ENCODE results near the gene CELSR2.

GRCh38 chr1:109262231-109263055, 13.1 kb downstream of the CELSR2 start:
- TF ChIP-seq CTCF (IDR thresholded peaks at IDR 0.05; ENCODE audit: low read depth, low read length, poor library complexity, severe bottlenecking) (no peak), EZH2phosphoT487 (IDR thresholded peaks at IDR 0.05; ENCODE audit: borderline replicate concordance, low read length) (no peak)
